MM.1S (cell line): ENCODE data around the gene AP3B1.
A peak's percentile ranks its signal among the peaks of the same experiment; 100 is the strongest.

Experiments
- DNase-seq: peaks from one replicate; pipeline ENCODE4 v3.0.0-alpha.2; 2015
- H2AFZ ChIP-seq: fragments of 300-600 bp; sonication (generic); 2 replicates; pipeline ENCODE4 v1.6.0; 2016; ENCODE audit warnings: antibody characterized with exemption, low read length
- H3F3A ChIP-seq: fragments of 300-600 bp; sonication (generic); 2 replicates; pipeline ENCODE4 v1.6.1; 2016; ENCODE audit warnings: mild to moderate bottlenecking, antibody characterized with exemption, low read length, moderate library complexity, mixed read lengths; ENCODE audit not compliant: insufficient read depth
- H3K27ac ChIP-seq: fragments of 300-600 bp; sonication (generic); 2 replicates; pipeline ENCODE4 v1.5.1; 2016; ENCODE audit warnings: mild to moderate bottlenecking, low read length
- H3K27me3 ChIP-seq: fragments of 300-600 bp; sonication (generic); replicated peaks from 2 replicates; pipeline ENCODE4 v1.6.0; 2016; ENCODE audit warnings: low read length; ENCODE audit not compliant: insufficient read depth
- H3K36me3 ChIP-seq: fragments of 300-600 bp; sonication (generic); replicated peaks from 2 replicates; pipeline ENCODE4 v1.6.1; 2016; ENCODE audit warnings: mild to moderate bottlenecking, low read length, mixed read lengths; ENCODE audit not compliant: insufficient read depth
- H3K4me1 ChIP-seq: fragments of 300-600 bp; sonication (generic); 2 replicates; pipeline ENCODE4 v1.6.1; 2016; ENCODE audit warnings: low read length, mixed read lengths
- H3K4me2 ChIP-seq: fragments of 300-600 bp; sonication (generic); 2 replicates; pipeline ENCODE4 v1.6.0; 2016; ENCODE audit warnings: low read depth, low read length
- H3K4me3 ChIP-seq: fragments of 300-600 bp; sonication (generic); 2 replicates; pipeline ENCODE4 v1.5.1; 2016; ENCODE audit warnings: low read length, mixed read lengths
- H3K79me2 ChIP-seq: fragments of 300-600 bp; sonication (generic); 2 replicates; pipeline ENCODE4 v1.6.1; 2016; ENCODE audit warnings: mixed run types, low read length, mixed read lengths
- H3K9ac ChIP-seq: fragments of 300-600 bp; sonication (generic); 2 replicates; pipeline ENCODE4 v1.6.1; 2016; ENCODE audit warnings: low read length, mixed read lengths
- H3K9me2 ChIP-seq: fragments of 300-600 bp; sonication (generic); replicated peaks from 2 replicates; pipeline ENCODE4 v1.6.1; 2016; ENCODE audit warnings: mild to moderate bottlenecking, low read length, mixed read lengths; ENCODE audit not compliant: insufficient read depth
- H3K9me3 ChIP-seq: fragments of 300-600 bp; sonication (generic); replicated peaks from 2 replicates; pipeline ENCODE4 v1.6.1; 2016; ENCODE audit warnings: mild to moderate bottlenecking, low read length, mixed read lengths; ENCODE audit not compliant: insufficient read depth
- H4K20me1 ChIP-seq: fragments of 300-600 bp; sonication (generic); 2 replicates; pipeline ENCODE4 v1.6.1; 2016; ENCODE audit warnings: mild to moderate bottlenecking, low read length, moderate library complexity, mixed read lengths; ENCODE audit not compliant: insufficient read depth
- EZH2 ChIP-seq: fragments of 300-600 bp; sonication (generic); optimal IDR thresholded peaks from 2 replicates; pipeline ENCODE3; 2017; ENCODE audit warnings: low read depth, mild to moderate bottlenecking, antibody characterized with exemption, low read length, mixed read lengths
- EZH2phosphoT487 ChIP-seq: fragments of 300-600 bp; sonication (generic); IDR thresholded peaks from 2 replicates; pipeline ENCODE4 v1.6.1; 2018; ENCODE audit warnings: antibody characterized with exemption, low read length
- TF ChIP-seq, protein P1 (sequence below): fragments of 300-600 bp; sonication (generic); IDR thresholded peaks from 2 replicates; pipeline ENCODE4 v1.5.1; 2016; ENCODE audit warnings: antibody characterized with exemption, low read length, mixed read lengths

AP3B1 gene

DNA sequence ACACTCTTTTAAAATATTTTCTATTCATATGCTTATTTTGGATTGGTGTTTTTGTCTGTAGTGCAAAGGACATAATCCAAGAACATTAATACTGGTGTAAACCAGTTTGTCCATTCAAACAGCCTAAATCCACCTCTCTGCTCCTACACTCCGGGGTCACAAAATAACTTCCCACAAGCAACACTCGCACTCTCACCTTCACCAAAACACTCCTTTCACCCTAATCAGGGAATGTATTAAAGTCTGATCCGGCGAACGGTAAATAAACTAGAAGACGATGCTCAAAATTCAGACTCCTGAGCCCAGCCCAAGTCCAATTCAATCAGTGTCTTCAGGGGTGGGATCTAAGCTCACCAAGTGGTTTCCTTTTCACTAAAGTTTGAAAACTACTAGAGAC, 649 bp downstream of the AP3B1 start:
- TF ChIP-seq EZH2phosphoT487 (no peak), EZH2 (no peak)
- TF ChIP-seq, protein P1, sequence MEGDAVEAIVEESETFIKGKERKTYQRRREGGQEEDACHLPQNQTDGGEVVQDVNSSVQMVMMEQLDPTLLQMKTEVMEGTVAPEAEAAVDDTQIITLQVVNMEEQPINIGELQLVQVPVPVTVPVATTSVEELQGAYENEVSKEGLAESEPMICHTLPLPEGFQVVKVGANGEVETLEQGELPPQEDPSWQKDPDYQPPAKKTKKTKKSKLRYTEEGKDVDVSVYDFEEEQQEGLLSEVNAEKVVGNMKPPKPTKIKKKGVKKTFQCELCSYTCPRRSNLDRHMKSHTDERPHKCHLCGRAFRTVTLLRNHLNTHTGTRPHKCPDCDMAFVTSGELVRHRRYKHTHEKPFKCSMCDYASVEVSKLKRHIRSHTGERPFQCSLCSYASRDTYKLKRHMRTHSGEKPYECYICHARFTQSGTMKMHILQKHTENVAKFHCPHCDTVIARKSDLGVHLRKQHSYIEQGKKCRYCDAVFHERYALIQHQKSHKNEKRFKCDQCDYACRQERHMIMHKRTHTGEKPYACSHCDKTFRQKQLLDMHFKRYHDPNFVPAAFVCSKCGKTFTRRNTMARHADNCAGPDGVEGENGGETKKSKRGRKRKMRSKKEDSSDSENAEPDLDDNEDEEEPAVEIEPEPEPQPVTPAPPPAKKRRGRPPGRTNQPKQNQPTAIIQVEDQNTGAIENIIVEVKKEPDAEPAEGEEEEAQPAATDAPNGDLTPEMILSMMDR, result no peak
- peak; percentile 12 for DNase-seq
- peak overlapping the region; percentile 39; the same call in 1 of the 2 replicates for H3K27ac ChIP-seq
- H3K4me1 ChIP-seq, result 0 out of 2 replicates have a peak, but pooled peaks cover 5% of the 10 kb centered on the region
- H3F3A ChIP-seq, result peaks cover 6% of the 10 kb centered on the region; the same call in 1 of the 2 replicates
- H3K4me2 ChIP-seq, result peak overlapping the region; percentile 58
- no peaks in the 10 kb centered on the region for H3K9me2 ChIP-seq
- peaks cover 41% of the 10 kb centered on the region for H3K79me2 ChIP-seq
- no peaks in the 10 kb centered on the region for H4K20me1 ChIP-seq
- no peaks in the 10 kb centered on the region for H3K36me3 ChIP-seq
- no peaks in the 10 kb centered on the region for H3K27me3 ChIP-seq
- peak overlapping the region; percentile 81 for H3K4me3 ChIP-seq
- H3K9ac ChIP-seq, result peak overlapping the region; percentile 85
- no peaks in the 10 kb centered on the region for H3K9me3 ChIP-seq
- peak overlapping the region; percentile 95 for H2AFZ ChIP-seq

DNA sequence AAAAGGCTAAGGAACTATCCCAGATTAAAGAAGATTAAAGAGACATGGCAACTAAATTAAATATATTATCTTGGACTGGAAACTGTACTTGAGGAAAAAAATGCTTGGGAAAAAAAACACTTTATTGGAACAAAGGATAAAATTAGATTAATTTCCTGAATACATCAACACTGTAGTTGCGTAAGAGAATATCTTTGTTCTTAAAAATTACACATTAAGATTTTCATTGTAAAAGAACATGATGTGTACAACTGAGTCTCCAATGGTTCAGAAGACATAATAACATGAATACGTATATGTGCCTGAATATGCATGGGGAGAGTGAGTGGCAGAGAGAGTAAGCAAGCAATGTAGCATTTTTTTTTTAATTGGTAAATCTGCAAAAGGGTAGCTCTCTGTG, 2.8 kb downstream of the AP3B1 start:
- no peak overlapping the region for H3K27ac ChIP-seq
- peaks cover 6% of the 10 kb centered on the region; the same call in 1 of the 2 replicates for H3F3A ChIP-seq
- H3K9ac ChIP-seq, result no peak overlapping the region
- no peak overlapping the region for H2AFZ ChIP-seq
- peaks cover 60% of the 10 kb centered on the region for H3K79me2 ChIP-seq
- H3K4me1 ChIP-seq, result 0 out of 2 replicates have a peak, but pooled peaks cover 5% of the 10 kb centered on the region
- no peaks in the 10 kb centered on the region for H4K20me1 ChIP-seq
- H3K9me3 ChIP-seq, result no peaks in the 10 kb centered on the region
- H3K9me2 ChIP-seq, result no peaks in the 10 kb centered on the region
- no peaks in the 10 kb centered on the region for H3K36me3 ChIP-seq
- no peak overlapping the region for H3K4me3 ChIP-seq
- no peaks in the 10 kb centered on the region for H3K27me3 ChIP-seq
- no peak overlapping the region for H3K4me2 ChIP-seq
- TF ChIP-seq EZH2phosphoT487 (no peak), EZH2 (no peak)
- TF ChIP-seq, protein P1, result no peak
- no peak for DNase-seq

DNA sequence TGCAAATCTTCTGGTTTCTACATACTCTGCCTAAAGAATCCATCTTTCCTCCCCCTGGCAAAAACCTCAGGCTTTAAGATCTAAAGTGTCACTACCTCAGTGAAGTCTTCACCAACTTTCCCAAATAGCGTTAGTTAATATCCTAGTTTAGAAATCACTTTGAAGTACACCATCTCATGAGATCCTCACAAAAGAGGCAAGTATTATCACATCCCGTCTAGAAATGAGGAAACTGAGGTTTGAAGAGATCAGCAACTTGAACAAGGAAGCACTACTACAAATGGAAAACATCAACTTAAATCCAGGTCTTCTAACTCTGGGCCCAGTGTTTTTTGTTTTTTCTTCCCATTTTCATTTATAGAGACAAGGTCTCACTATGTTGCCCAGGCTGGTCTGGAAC, 4.6 kb downstream of the AP3B1 start:
- Histone ChIP-seq H3F3A (peaks cover 2% of the 10 kb centered on the region; the same call in 1 of the 2 replicates), H2AFZ (no peak overlapping the region), H3K9ac (no peak overlapping the region), H3K4me1 (0 out of 2 replicates have a peak, but pooled peaks cover 5% of the 10 kb centered on the region), H3K9me2 (no peaks in the 10 kb centered on the region), H3K4me3 (no peak overlapping the region), H4K20me1 (no peaks in the 10 kb centered on the region), H3K27me3 (no peaks in the 10 kb centered on the region), H3K4me2 (no peak overlapping the region), H3K9me3 (no peaks in the 10 kb centered on the region), H3K79me2 (peaks cover 76% of the 10 kb centered on the region), H3K36me3 (no peaks in the 10 kb centered on the region), H3K27ac (no peak overlapping the region)
- no peak for DNase-seq
- TF ChIP-seq EZH2, result no peak
- TF ChIP-seq EZH2phosphoT487, result no peak
- TF ChIP-seq, protein P1, result no peak
